Measurements from ENCODE around the gene COX4I2. TPM values are rescaled to one million over a fixed set of nuclear protein-coding genes. Genes with fewer than 3 reads are reported as not detected.

The COX4I2 gene
- total RNA-seq, 2 donors from 2014 or later = 6.8 to 9.0 TPM

- no peaks in the 10 kb centered on the region for H3K36me3 ChIP-seq
- peaks cover 0 to 5% of the 10 kb centered on the region in 2 donors for H3K4me1 ChIP-seq
- no peaks in the 10 kb centered on the region for H3K9me3 ChIP-seq
- no peak for TF ChIP-seq CTCF (IDR thresholded peaks at IDR 0.05)
- H3K27ac ChIP-seq = no peak overlapping the region
- H3K27me3 ChIP-seq = peaks cover 0 to 4% of the 10 kb centered on the region in 2 donors
- no peak for DNase-seq (ENCODE audit: low spot score)
- H3K4me3 ChIP-seq = no peak overlapping the region
Measured at GRCh38 chr20:31632548-31633338, 5.0 kb upstream of the COX4I2 start.

- no peak for DNase-seq (ENCODE audit: low spot score)
- Histone ChIP-seq H3K4me3 (no peak overlapping the region), H3K27me3 (peaks cover 0 to 6% of the 10 kb centered on the region in 2 donors), H3K4me1 (peaks cover 0 to 7% of the 10 kb centered on the region in 2 donors), H3K27ac (no peak overlapping the region), H3K36me3 (no peaks in the 10 kb centered on the region), H3K9me3 (no peaks in the 10 kb centered on the region)
- no peak for TF ChIP-seq CTCF (IDR thresholded peaks at IDR 0.05)
Measured at GRCh38 chr20:31633339-31633914, 4.3 kb upstream of the COX4I2 start.

GRCh38 chr20:31638317-31638716 is 605 bp downstream of the COX4I2 start:
- Histone ChIP-seq H3K27ac (peak overlapping the region; percentile 51 to 68), H3K9me3 (no peaks in the 10 kb centered on the region), H3K4me3 (peak overlapping the region; percentile 14 to 39), H3K27me3 (peaks cover 0 to 6% of the 10 kb centered on the region in 2 donors), H3K4me1 (peaks cover 0 to 7% of the 10 kb centered on the region in 2 donors), H3K36me3 (no peaks in the 10 kb centered on the region)
- TF ChIP-seq CTCF (IDR thresholded peaks at IDR 0.05) = no peak
- no peak for DNase-seq (ENCODE audit: low spot score)

GRCh38 chr20:31638816-31639215 is 1.1 kb downstream of the COX4I2 start:
- H3K36me3 ChIP-seq = no peaks in the 10 kb centered on the region
- no peak for DNase-seq (ENCODE audit: low spot score)
- H3K27ac ChIP-seq = peak overlapping the region; percentile 39 to 51
- peaks cover 0 to 7% of the 10 kb centered on the region in 2 donors for H3K4me1 ChIP-seq
- H3K27me3 ChIP-seq = peaks cover 0 to 6% of the 10 kb centered on the region in 2 donors
- H3K9me3 ChIP-seq = no peaks in the 10 kb centered on the region
- no peak for TF ChIP-seq CTCF (IDR thresholded peaks at IDR 0.05)
- H3K4me3 ChIP-seq = no peak overlapping the region

- Histone ChIP-seq H3K27me3 (peaks cover 0 to 6% of the 10 kb centered on the region in 2 donors), H3K36me3 (no peaks in the 10 kb centered on the region), H3K27ac (no peak overlapping the region), H3K4me1 (peaks cover 0 to 7% of the 10 kb centered on the region in 2 donors), H3K4me3 (no peak overlapping the region), H3K9me3 (no peaks in the 10 kb centered on the region)
- DNase-seq (ENCODE audit: low spot score) = no peak
- no peak for TF ChIP-seq CTCF (IDR thresholded peaks at IDR 0.05)
Measured at GRCh38 chr20:31640259-31640658, 2.5 kb downstream of the COX4I2 start.
